GM23338 (cell line): ENCODE results near the gene NIPAL3. TPM values are rescaled to one million over a fixed set of nuclear protein-coding genes. Genes with fewer than 3 reads are reported as not detected.

ENCODE experiments used
- ATAC-seq: fragments of 200-7000 bp; cut with Tn5 transposase; 3 replicates; pipeline ENCODE4 v1.9.1; 2020
- DNase-seq: peaks from one replicate; pipeline ENCODE4 v3.0.0-alpha.2; 2015; ENCODE audit warnings: low spot score
- H2AFZ ChIP-seq: fragments of 200-600 bp; sonication (generic); 2 replicates; pipeline ENCODE4 v1.8.0; 2016; ENCODE audit warnings: antibody characterized with exemption, mild to moderate bottlenecking, moderate library complexity
- H3F3A ChIP-seq: fragments of 200-600 bp; sonication (generic); replicated peaks from 2 replicates; pipeline ENCODE4 v1.8.0; 2017; ENCODE audit warnings: antibody characterized with exemption, mixed run types, low read depth
- H3K27ac ChIP-seq: fragments of 200-600 bp; sonication (generic); 2 replicates; pipeline ENCODE4 v1.6.1; 2016; ENCODE audit warnings: low read depth
- H3K27me3 ChIP-seq: fragments of 200-600 bp; sonication (generic); 2 replicates; pipeline ENCODE4 v1.8.0; 2016; ENCODE audit warnings: mild to moderate bottlenecking, mixed run types, moderate library complexity; ENCODE audit not compliant: insufficient read depth
- H3K36me3 ChIP-seq: fragments of 200-600 bp; sonication (generic); 2 replicates; pipeline ENCODE4 v1.8.0; 2016; ENCODE audit warnings: mild to moderate bottlenecking; ENCODE audit not compliant: insufficient read depth
- H3K4me1 ChIP-seq: fragments of 200-600 bp; sonication (generic); 2 replicates; pipeline ENCODE4 v1.8.0; 2016; ENCODE audit warnings: mild to moderate bottlenecking, moderate library complexity; ENCODE audit not compliant: insufficient read depth
- H3K4me2 ChIP-seq: fragments of 200-600 bp; sonication (generic); 2 replicates; pipeline ENCODE4 v1.7.1; 2017; ENCODE audit warnings: mixed run types
- H3K4me3 ChIP-seq: fragments of 200-600 bp; sonication (generic); 2 replicates; pipeline ENCODE4 v1.6.1; 2016; ENCODE audit warnings: mixed run types
- H3K79me2 ChIP-seq: fragments of 200-600 bp; sonication (generic); replicated peaks from 2 replicates; pipeline ENCODE4 v1.8.0; 2017; ENCODE audit warnings: mild to moderate bottlenecking; ENCODE audit not compliant: insufficient read depth
- H3K9me2 ChIP-seq: fragments of 200-600 bp; sonication (generic); 2 replicates; pipeline ENCODE4 v1.8.0; 2017; ENCODE audit not compliant: insufficient read depth
- H4K20me1 ChIP-seq: fragments of 200-600 bp; sonication (generic); replicated peaks from 2 replicates; pipeline ENCODE4 v1.8.0; 2017; ENCODE audit warnings: mild to moderate bottlenecking; ENCODE audit not compliant: insufficient read depth
- H3K27ac Mint-ChIP-seq: 2 replicates; pipeline ENCODE4 v1.8.0; 2020; ENCODE audit warnings: inconsistent platforms, mild to moderate bottlenecking, moderate library complexity, mixed read lengths
- H3K27me3 Mint-ChIP-seq: 3 replicates; pipeline ENCODE4 v1.8.0; 2022; ENCODE audit warnings: low read depth, mild to moderate bottlenecking, moderate library complexity, mixed read lengths, inconsistent platforms; ENCODE audit not compliant: insufficient read depth, poor library complexity
- H3K36me3 Mint-ChIP-seq: 3 replicates; pipeline ENCODE4 v1.8.0; 2021; ENCODE audit warnings: low read depth, mild to moderate bottlenecking, inconsistent platforms, moderate library complexity, mixed read lengths
- H3K4me1 Mint-ChIP-seq: 3 replicates; pipeline ENCODE4 v1.8.0; 2020; ENCODE audit warnings: mild to moderate bottlenecking, inconsistent platforms, mixed read lengths
- H3K4me3 Mint-ChIP-seq: 3 replicates; pipeline ENCODE4 v1.8.0; 2021; ENCODE audit warnings: moderate library complexity, mild to moderate bottlenecking, inconsistent platforms, mixed read lengths
- H3K9me3 Mint-ChIP-seq: 3 replicates; pipeline ENCODE4 v1.8.0; 2020; ENCODE audit warnings: moderate library complexity, mild to moderate bottlenecking, inconsistent platforms, mixed read lengths
- CREB1 ChIP-seq: fragments of 250-450 bp; sonication (Bioruptor Pico); IDR thresholded peaks from 2 replicates; pipeline ENCODE4 v1.5.0; 2020; ENCODE audit warnings: low read depth, mild to moderate bottlenecking, moderate library complexity
- EZH2 ChIP-seq: fragments of 200-600 bp; sonication (generic); IDR thresholded peaks from one replicate; pipeline ENCODE4 v1.8.0; 2017; ENCODE audit warnings: antibody characterized with exemption, mild to moderate bottlenecking, low read depth; ENCODE audit not compliant: unreplicated experiment
- EZH2phosphoT487 ChIP-seq: fragments of 200-600 bp; sonication (generic); IDR thresholded peaks from one replicate; pipeline ENCODE4 v1.8.1; 2018; ENCODE audit warnings: antibody characterized with exemption; ENCODE audit not compliant: unreplicated experiment
- JUNB ChIP-seq: IDR thresholded peaks from one replicate; pipeline ENCODE4 v1.6.1; 2016; ENCODE audit warnings: antibody characterized with exemption; ENCODE audit not compliant: unreplicated experiment
- NANOG ChIP-seq: IDR thresholded peaks from 2 replicates; pipeline ENCODE4 v1.6.1; 2016; ENCODE audit warnings: antibody characterized with exemption, borderline replicate concordance
- POLR2AphosphoS5 ChIP-seq: IDR thresholded peaks from 2 replicates; pipeline ENCODE4 v1.6.1; 2016; ENCODE audit warnings: antibody characterized with exemption, low read depth
- STAT1 ChIP-seq: IDR thresholded peaks from one replicate; pipeline ENCODE4 v1.6.1; 2016; ENCODE audit warnings: antibody characterized with exemption; ENCODE audit not compliant: unreplicated experiment
- ZNF331 ChIP-seq: fragments of 250-450 bp; sonication (Bioruptor Pico); IDR thresholded peaks from 2 replicates; pipeline ENCODE4 v1.5.0; 2020; ENCODE audit warnings: low read depth, mild to moderate bottlenecking, moderate library complexity
- polyA plus RNA-seq: library from polyadenylated mRNA; unstranded; fragments of >200 nt; fragmentation: Nextera tagmentation; extraction: Ambion mirVana; gene quantifications from 2 replicates; pipeline ENCODE4 v1.2.1, GENCODE V29; 2016
- total RNA-seq: library from RNA; depleted of rRNA; stranded (reverse); fragments of >200 nt; shearing (Covaris generic); gene quantifications from 2 replicates; pipeline ENCODE4 v1.2.3, GENCODE V29; 2014
- TF ChIP-seq, protein P1 (sequence below): IDR thresholded peaks from 2 replicates; pipeline ENCODE4 v1.6.1; 2016; ENCODE audit warnings: antibody characterized with exemption
- TF ChIP-seq, protein P2 (sequence below): IDR thresholded peaks from one replicate; pipeline ENCODE4 v1.6.1; 2018; ENCODE audit warnings: antibody characterized with exemption; ENCODE audit not compliant: unreplicated experiment
- TF ChIP-seq, protein P3 (sequence below), 2 experiments: fragments of 200-600 bp in 1 of 2; sonication (generic) in 1 of 2; conservative IDR thresholded peaks; 2 replicates each; pipeline versions ENCODE4 v1.5.1 to v1.6.1; 2016 to 2017; ENCODE audit warnings: antibody characterized with exemption in 2 of 2, low read depth in 2 of 2, mild to moderate bottlenecking in 2 of 2, moderate library complexity in 1 of 2

Gene NIPAL3
- total and polyA plus RNA-seq, 2 experiments from 2014 or later = 5.5 to 9.6 TPM

DNA sequence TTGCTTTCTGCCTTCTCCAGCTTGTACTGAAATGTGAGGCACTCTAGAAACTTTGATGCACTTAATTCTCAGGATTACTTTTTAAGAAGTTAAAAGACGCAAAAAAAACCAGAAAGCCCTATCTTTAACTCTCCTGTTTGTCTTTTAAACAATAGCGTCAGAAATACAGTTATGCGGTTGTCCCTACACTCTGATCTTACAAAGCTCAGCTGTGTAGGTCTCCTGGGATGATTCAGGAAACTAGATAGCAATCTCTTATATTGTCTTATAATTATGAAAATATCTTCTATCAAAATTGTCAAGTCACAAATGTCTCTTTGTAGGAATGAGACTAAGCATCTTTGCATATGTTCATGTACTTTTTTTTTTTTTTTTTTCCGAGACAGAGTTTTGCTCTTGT lies 60.1 kb downstream of the NIPAL3 start:
- H3K4me1 Mint-ChIP-seq = peaks cover 12% of the 10 kb centered on the region
- Histone ChIP-seq H3K4me2 (no peak overlapping the region), H2AFZ (no peak overlapping the region), H3K36me3 (no peaks in the 10 kb centered on the region), H3K27ac (no peak overlapping the region), H3K4me3 (no peak overlapping the region), H3F3A (no peaks in the 10 kb centered on the region), H3K27me3 (no peaks in the 10 kb centered on the region), H3K9me2 (peaks cover 4% of the 10 kb centered on the region; the same call in 1 of the 2 replicates), H4K20me1 (no peaks in the 10 kb centered on the region), H3K79me2 (no peaks in the 10 kb centered on the region), H3K4me1 (no peaks in the 10 kb centered on the region)
- H3K36me3 Mint-ChIP-seq = no peaks in the 10 kb centered on the region; the same call in 2 of the 3 replicates
- no peak for DNase-seq
- H3K27ac Mint-ChIP-seq = no peak overlapping the region
- no peaks in the 10 kb centered on the region for H3K9me3 Mint-ChIP-seq
- H3K4me3 Mint-ChIP-seq = no peak overlapping the region
- H3K27me3 Mint-ChIP-seq = peaks cover 4% of the 10 kb centered on the region
- ATAC-seq = no peak
- no peak for TF ChIP-seq EZH2
- TF ChIP-seq POLR2AphosphoS5 = no peak
- no peak for TF ChIP-seq EZH2phosphoT487
- TF ChIP-seq CREB1 (CRISPR knock-in tag) = no peak
- TF ChIP-seq, protein P1, sequence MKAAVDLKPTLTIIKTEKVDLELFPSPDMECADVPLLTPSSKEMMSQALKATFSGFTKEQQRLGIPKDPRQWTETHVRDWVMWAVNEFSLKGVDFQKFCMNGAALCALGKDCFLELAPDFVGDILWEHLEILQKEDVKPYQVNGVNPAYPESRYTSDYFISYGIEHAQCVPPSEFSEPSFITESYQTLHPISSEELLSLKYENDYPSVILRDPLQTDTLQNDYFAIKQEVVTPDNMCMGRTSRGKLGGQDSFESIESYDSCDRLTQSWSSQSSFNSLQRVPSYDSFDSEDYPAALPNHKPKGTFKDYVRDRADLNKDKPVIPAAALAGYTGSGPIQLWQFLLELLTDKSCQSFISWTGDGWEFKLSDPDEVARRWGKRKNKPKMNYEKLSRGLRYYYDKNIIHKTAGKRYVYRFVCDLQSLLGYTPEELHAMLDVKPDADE = no peak
- no peak for TF ChIP-seq JUNB
- no peak for TF ChIP-seq STAT1

DNA sequence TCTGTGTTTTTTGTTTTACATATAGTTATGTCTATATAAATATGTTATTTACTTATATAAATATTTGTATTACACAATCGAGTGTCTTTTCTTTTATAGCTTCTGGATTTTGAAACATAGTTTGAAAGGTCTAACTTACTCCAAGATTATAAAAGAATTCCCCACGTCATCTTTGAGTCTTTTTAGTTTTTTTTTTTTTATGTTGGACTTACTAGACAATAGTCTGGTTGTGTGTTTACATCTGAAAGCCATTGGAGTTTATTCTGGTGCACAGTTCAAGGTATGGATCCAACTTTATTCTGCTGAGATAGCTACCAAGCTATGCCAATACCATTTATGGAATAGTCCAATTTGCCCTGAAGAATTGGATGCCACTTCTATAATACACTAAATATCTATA lies 61.0 kb downstream of the NIPAL3 start:
- no peak overlapping the region for H2AFZ ChIP-seq
- no peak overlapping the region for H3K4me2 ChIP-seq
- no peak overlapping the region for H3K4me3 ChIP-seq
- H3K4me1 ChIP-seq = peaks cover 7% of the 10 kb centered on the region
- H3K36me3 Mint-ChIP-seq = no peaks in the 10 kb centered on the region
- H3F3A ChIP-seq = no peaks in the 10 kb centered on the region
- H4K20me1 ChIP-seq = no peaks in the 10 kb centered on the region
- no peaks in the 10 kb centered on the region for H3K36me3 ChIP-seq
- peaks cover 4% of the 10 kb centered on the region for H3K27me3 Mint-ChIP-seq
- peaks cover 19% of the 10 kb centered on the region for H3K4me1 Mint-ChIP-seq
- DNase-seq (no peak), ATAC-seq (no peak)
- H3K79me2 ChIP-seq = no peaks in the 10 kb centered on the region
- H3K4me3 Mint-ChIP-seq = no peak overlapping the region
- H3K9me3 Mint-ChIP-seq = no peaks in the 10 kb centered on the region
- no peak overlapping the region for H3K27ac ChIP-seq
- H3K9me2 ChIP-seq = peaks cover 4% of the 10 kb centered on the region; the same call in 1 of the 2 replicates
- no peak overlapping the region for H3K27ac Mint-ChIP-seq
- H3K27me3 ChIP-seq = no peaks in the 10 kb centered on the region
- no peak for TF ChIP-seq ZNF331 (CRISPR knock-in tag)
- TF ChIP-seq, protein P2, sequence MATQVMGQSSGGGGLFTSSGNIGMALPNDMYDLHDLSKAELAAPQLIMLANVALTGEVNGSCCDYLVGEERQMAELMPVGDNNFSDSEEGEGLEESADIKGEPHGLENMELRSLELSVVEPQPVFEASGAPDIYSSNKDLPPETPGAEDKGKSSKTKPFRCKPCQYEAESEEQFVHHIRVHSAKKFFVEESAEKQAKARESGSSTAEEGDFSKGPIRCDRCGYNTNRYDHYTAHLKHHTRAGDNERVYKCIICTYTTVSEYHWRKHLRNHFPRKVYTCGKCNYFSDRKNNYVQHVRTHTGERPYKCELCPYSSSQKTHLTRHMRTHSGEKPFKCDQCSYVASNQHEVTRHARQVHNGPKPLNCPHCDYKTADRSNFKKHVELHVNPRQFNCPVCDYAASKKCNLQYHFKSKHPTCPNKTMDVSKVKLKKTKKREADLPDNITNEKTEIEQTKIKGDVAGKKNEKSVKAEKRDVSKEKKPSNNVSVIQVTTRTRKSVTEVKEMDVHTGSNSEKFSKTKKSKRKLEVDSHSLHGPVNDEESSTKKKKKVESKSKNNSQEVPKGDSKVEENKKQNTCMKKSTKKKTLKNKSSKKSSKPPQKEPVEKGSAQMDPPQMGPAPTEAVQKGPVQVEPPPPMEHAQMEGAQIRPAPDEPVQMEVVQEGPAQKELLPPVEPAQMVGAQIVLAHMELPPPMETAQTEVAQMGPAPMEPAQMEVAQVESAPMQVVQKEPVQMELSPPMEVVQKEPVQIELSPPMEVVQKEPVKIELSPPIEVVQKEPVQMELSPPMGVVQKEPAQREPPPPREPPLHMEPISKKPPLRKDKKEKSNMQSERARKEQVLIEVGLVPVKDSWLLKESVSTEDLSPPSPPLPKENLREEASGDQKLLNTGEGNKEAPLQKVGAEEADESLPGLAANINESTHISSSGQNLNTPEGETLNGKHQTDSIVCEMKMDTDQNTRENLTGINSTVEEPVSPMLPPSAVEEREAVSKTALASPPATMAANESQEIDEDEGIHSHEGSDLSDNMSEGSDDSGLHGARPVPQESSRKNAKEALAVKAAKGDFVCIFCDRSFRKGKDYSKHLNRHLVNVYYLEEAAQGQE = no peak
- TF ChIP-seq NANOG = no peak
- TF ChIP-seq, protein P3, sequence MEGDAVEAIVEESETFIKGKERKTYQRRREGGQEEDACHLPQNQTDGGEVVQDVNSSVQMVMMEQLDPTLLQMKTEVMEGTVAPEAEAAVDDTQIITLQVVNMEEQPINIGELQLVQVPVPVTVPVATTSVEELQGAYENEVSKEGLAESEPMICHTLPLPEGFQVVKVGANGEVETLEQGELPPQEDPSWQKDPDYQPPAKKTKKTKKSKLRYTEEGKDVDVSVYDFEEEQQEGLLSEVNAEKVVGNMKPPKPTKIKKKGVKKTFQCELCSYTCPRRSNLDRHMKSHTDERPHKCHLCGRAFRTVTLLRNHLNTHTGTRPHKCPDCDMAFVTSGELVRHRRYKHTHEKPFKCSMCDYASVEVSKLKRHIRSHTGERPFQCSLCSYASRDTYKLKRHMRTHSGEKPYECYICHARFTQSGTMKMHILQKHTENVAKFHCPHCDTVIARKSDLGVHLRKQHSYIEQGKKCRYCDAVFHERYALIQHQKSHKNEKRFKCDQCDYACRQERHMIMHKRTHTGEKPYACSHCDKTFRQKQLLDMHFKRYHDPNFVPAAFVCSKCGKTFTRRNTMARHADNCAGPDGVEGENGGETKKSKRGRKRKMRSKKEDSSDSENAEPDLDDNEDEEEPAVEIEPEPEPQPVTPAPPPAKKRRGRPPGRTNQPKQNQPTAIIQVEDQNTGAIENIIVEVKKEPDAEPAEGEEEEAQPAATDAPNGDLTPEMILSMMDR (conservative IDR thresholded peaks at IDR 0.05; ENCODE audit: low read depth in 2 of 2) = no peak
